Subcutaneous adipose tissue (tissue), 4 donors: ENCODE data around the gene ST8SIA3. TPM values are rescaled to one million over a fixed set of nuclear protein-coding genes. Genes with fewer than 3 reads are reported as not detected.

Experiments
- CTCF ChIP-seq: fragments of 450-650 bp; IDR thresholded peaks from one replicate; pipeline ENCODE4 v1.5.1; 2016; ENCODE audit warnings: low read depth, mild to moderate bottlenecking, control low read depth, antibody characterized with exemption, moderate library complexity
- total RNA-seq, 4 donors: library from RNA; depleted of rRNA; stranded (reverse); fragments of >200 nt; gene quantifications; one replicate each; pipeline ENCODE4 v1.1.0, GENCODE V29; 2016

Gene ST8SIA3
- total RNA-seq, 4 donors from 2014 or later, result not detected

- TF ChIP-seq CTCF, result no peak
Observed at GRCh38 chr18:57346876-57347275, 5.5 kb upstream of the ST8SIA3 start.

GRCh38 chr18:57347784-57348183 lies 4.6 kb upstream of the ST8SIA3 start:
- no peak for TF ChIP-seq CTCF

- TF ChIP-seq CTCF, result no peak
Observed at GRCh38 chr18:57352761-57353136, 392 bp downstream of the ST8SIA3 start.

GRCh38 chr18:57353137-57353939 lies 981 bp downstream of the ST8SIA3 start:
- TF ChIP-seq CTCF, result no peak

- no peak for TF ChIP-seq CTCF
Observed at GRCh38 chr18:57353940-57354461, 1.6 kb downstream of the ST8SIA3 start.

- TF ChIP-seq CTCF, result no peak
Observed at GRCh38 chr18:57359433-57359832, 7.1 kb downstream of the ST8SIA3 start.

- TF ChIP-seq CTCF, result no peak
Observed at GRCh38 chr18:57362714-57363113, 10.4 kb downstream of the ST8SIA3 start.
